H9 (cell line): ENCODE measurements around the gene AMBRA1. TPM values are rescaled to one million over a fixed set of nuclear protein-coding genes. Genes with fewer than 3 reads are reported as not detected.

Source experiments
- DNase-seq: peaks from one replicate; pipeline ENCODE4 v3.0.0-alpha.2; 2017
- H2AFZ ChIP-seq: one replicate; pipeline ENCODE4 v1.6.1; 2013; ENCODE audit warnings: mild to moderate bottlenecking, low read length, control low read depth, moderate library complexity
- H2AK5ac ChIP-seq: 2 replicates; pipeline ENCODE4 v1.6.1; 2013; ENCODE audit warnings: low read length, control low read depth, mixed read lengths; ENCODE audit not compliant: insufficient read length
- H2BK120ac ChIP-seq: one replicate; pipeline ENCODE4 v1.6.1; 2013; ENCODE audit warnings: low read depth, mild to moderate bottlenecking, low read length, control low read depth, inconsistent platforms; ENCODE audit not compliant: poor library complexity, severe bottlenecking
- H2BK12ac ChIP-seq: 2 replicates; pipeline ENCODE4 v1.6.1; 2013; ENCODE audit warnings: low read length, control low read depth, mixed read lengths, low read depth; ENCODE audit not compliant: insufficient read length
- H2BK15ac ChIP-seq: 2 replicates; pipeline ENCODE4 v1.6.1; 2013; ENCODE audit warnings: low read depth, low read length, control low read depth
- H2BK20ac ChIP-seq: one replicate; pipeline ENCODE4 v1.6.1; 2013; ENCODE audit warnings: low read depth, mild to moderate bottlenecking, low read length, control low read depth, inconsistent platforms; ENCODE audit not compliant: poor library complexity, severe bottlenecking
- H2BK5ac ChIP-seq: 2 replicates; pipeline ENCODE4 v1.6.1; 2013; ENCODE audit warnings: low read length, control low read depth, mixed read lengths; ENCODE audit not compliant: insufficient read length
- H3K14ac ChIP-seq: 2 replicates; pipeline ENCODE4 v1.6.1; 2013; ENCODE audit warnings: low read length, control low read depth; ENCODE audit not compliant: insufficient read depth
- H3K18ac ChIP-seq: 2 replicates; pipeline ENCODE4 v1.6.1; 2013; ENCODE audit warnings: low read depth, mild to moderate bottlenecking, mixed read lengths, low read length, control low read depth; ENCODE audit not compliant: insufficient read length
- H3K23ac ChIP-seq: 2 replicates; pipeline ENCODE4 v1.6.1; 2013; ENCODE audit warnings: low read length, control low read depth, mixed read lengths, low read depth; ENCODE audit not compliant: insufficient read length
- H3K23me2 ChIP-seq: 2 replicates; pipeline ENCODE4 v1.6.1; 2013; ENCODE audit warnings: low read depth, mild to moderate bottlenecking, mixed read lengths, low read length, control low read depth; ENCODE audit not compliant: insufficient read length, poor library complexity, severe bottlenecking
- H3K27ac ChIP-seq: 2 replicates; pipeline ENCODE4 v1.5.1; 2013; ENCODE audit warnings: low read length, control low read depth, mixed read lengths, low read depth; ENCODE audit not compliant: insufficient read length
- H3K27me3 ChIP-seq: 2 replicates; pipeline ENCODE4 v1.6.1; 2013; ENCODE audit warnings: low read length, control low read depth, inconsistent platforms; ENCODE audit not compliant: insufficient read depth
- H3K4ac ChIP-seq: 2 replicates; pipeline ENCODE4 v1.6.1; 2013; ENCODE audit warnings: low read depth, mild to moderate bottlenecking, control low read depth, inconsistent platforms, low read length, moderate library complexity
- H3K4me1 ChIP-seq: 2 replicates; pipeline ENCODE4 v1.6.1; 2013; ENCODE audit warnings: low read length, control low read depth, inconsistent platforms; ENCODE audit not compliant: insufficient read depth
- H3K4me2 ChIP-seq: 2 replicates; pipeline ENCODE4 v1.6.1; 2013; ENCODE audit warnings: low read length, control low read depth, mixed read lengths; ENCODE audit not compliant: insufficient read length, insufficient read depth
- H3K56ac ChIP-seq: 2 replicates; pipeline ENCODE4 v1.6.1; 2013; ENCODE audit warnings: low read depth, mild to moderate bottlenecking, mixed read lengths, low read length, control low read depth; ENCODE audit not compliant: insufficient read length
- H3K79me1 ChIP-seq: 2 replicates; pipeline ENCODE4 v1.6.1; 2013; ENCODE audit warnings: low read depth, mild to moderate bottlenecking, moderate library complexity, low read length, control low read depth, inconsistent platforms; ENCODE audit not compliant: insufficient read depth, poor library complexity, severe bottlenecking
- H3K79me2 ChIP-seq: 2 replicates; pipeline ENCODE4 v1.6.1; 2013; ENCODE audit warnings: low read length, control low read depth, inconsistent platforms; ENCODE audit not compliant: insufficient read depth
- H3K9ac ChIP-seq: 2 replicates; pipeline ENCODE4 v1.6.1; 2013; ENCODE audit warnings: low read length, control low read depth, mixed read lengths; ENCODE audit not compliant: insufficient read length; ENCODE audit errors: extremely low read depth
- H3K9me3 ChIP-seq: one replicate; pipeline ENCODE4 v1.6.1; 2013; ENCODE audit warnings: low read depth, low read length, inconsistent platforms; ENCODE audit not compliant: control insufficient read depth
- H3T11ph ChIP-seq: one replicate; pipeline ENCODE4 v1.6.1; 2013; ENCODE audit warnings: mild to moderate bottlenecking, low read length, control low read depth, inconsistent platforms
- H4K20me1 ChIP-seq: one replicate; pipeline ENCODE4 v1.6.1; 2013; ENCODE audit not compliant: control insufficient read depth, insufficient read length, insufficient read depth
- H4K5ac ChIP-seq: 2 replicates; pipeline ENCODE4 v1.6.1; 2013; ENCODE audit warnings: low read depth, mild to moderate bottlenecking, mixed read lengths, low read length, control low read depth; ENCODE audit not compliant: insufficient read length
- H4K8ac ChIP-seq: replicated peaks from 2 replicates; pipeline ENCODE4 v1.6.1; 2013; ENCODE audit warnings: low read length, control low read depth, mixed read lengths, low read depth; ENCODE audit not compliant: insufficient read length
- H4K91ac ChIP-seq: 2 replicates; pipeline ENCODE4 v1.6.1; 2013; ENCODE audit warnings: low read depth, mild to moderate bottlenecking, moderate library complexity, mixed read lengths, low read length, control low read depth; ENCODE audit not compliant: insufficient read length
- H3K27ac Mint-ChIP-seq, 3 experiments: 2 replicates in 2 of 3; 3 replicates in 1 of 3; pipeline ENCODE4 v1.8.0; 2020 to 2021; ENCODE audit warnings: mixed read lengths in 3 of 3, mild to moderate bottlenecking in 1 of 3, moderate library complexity in 1 of 3
- H3K27me3 Mint-ChIP-seq: 2 replicates; pipeline ENCODE4 v1.8.0; 2021; ENCODE audit warnings: low read depth, mild to moderate bottlenecking, moderate library complexity, mixed read lengths
- H3K36me3 Mint-ChIP-seq, 3 experiments: 2 replicates in 2 of 3; 3 replicates in 1 of 3; pipeline ENCODE4 v1.8.0; 2020 to 2021; ENCODE audit warnings: low read depth in 3 of 3, mixed read lengths in 3 of 3; ENCODE audit not compliant: insufficient read depth in 1 of 3
- H3K4me1 Mint-ChIP-seq, 2 experiments: 2 replicates each; pipeline ENCODE4 v1.8.0; 2020; ENCODE audit warnings: mixed read lengths in 2 of 2
- H3K4me3 Mint-ChIP-seq, 2 experiments: 2 replicates in 1 of 2; 3 replicates in 1 of 2; pipeline ENCODE4 v1.8.0; 2020 to 2021; ENCODE audit warnings: mild to moderate bottlenecking in 2 of 2, mixed read lengths in 2 of 2, moderate library complexity in 1 of 2
- H3K9me3 Mint-ChIP-seq, 2 experiments: 2 replicates in 1 of 2; 3 replicates in 1 of 2; pipeline ENCODE4 v1.8.0; 2020; ENCODE audit warnings: mild to moderate bottlenecking in 2 of 2, mixed read lengths in 2 of 2, moderate library complexity in 1 of 2
- CTCF ChIP-seq: fragments of 200-600 bp; sonication (generic); conservative IDR thresholded peaks from 3 replicates; pipeline ENCODE4 v1.8.0; 2021; ENCODE audit warnings: antibody characterized with exemption, mild to moderate bottlenecking
- WGBS: extraction: QIAGEN DNeasy Blood & Tissue Kit; methylation state at CpG from one replicate; pipeline ENCODE4 v1.1.7; 2013; ENCODE audit warnings: missing lambda C conversion rate, low lambda C conversion rate, mixed read lengths; ENCODE audit not compliant: insufficient read length; ENCODE audit errors: extremely low coverage; 5-methylcytosine and 5-hydroxymethylcytosine counted together
- total RNA-seq: library from RNA; stranded (reverse); gene quantifications from 2 replicates; pipeline ENCODE4 v1.2.1, GENCODE V29; 2021

AMBRA1 gene
- total RNA-seq, 1 experiment from 2014 or later, result 37.5 TPM

GRCh38 chr11:46438211-46438610, 155.6 kb downstream of the AMBRA1 start:
- no peak overlapping the region for H4K91ac ChIP-seq
- no peak overlapping the region for H3T11ph ChIP-seq
- no peaks in the 10 kb centered on the region for H3K79me2 ChIP-seq
- no peaks in the 10 kb centered on the region for H3K27me3 Mint-ChIP-seq
- H3K23me2 ChIP-seq, result no peaks in the 10 kb centered on the region
- H3K18ac ChIP-seq, result no peak overlapping the region
- H3K14ac ChIP-seq, result no peak overlapping the region
- H3K36me3 Mint-ChIP-seq, result peaks cover 16 to 34% (median 33%) of the 10 kb centered on the region in 3 experiments; a peak in 6 of 7 replicates
- H3K4me1 Mint-ChIP-seq, result peaks cover 42 to 45% of the 10 kb centered on the region in 2 experiments
- no peaks in the 10 kb centered on the region for H4K20me1 ChIP-seq
- peaks cover 19% of the 10 kb centered on the region for H3K4me1 ChIP-seq
- no peak overlapping the region for H2BK5ac ChIP-seq
- H4K5ac ChIP-seq, result no peak overlapping the region
- no peak overlapping the region for H3K4ac ChIP-seq
- H3K27me3 ChIP-seq, result no peaks in the 10 kb centered on the region
- H3K56ac ChIP-seq, result no peak overlapping the region
- no CpG with 5 or more reads among the region's 4 CpGs for WGBS
- no peak overlapping the region for H4K8ac ChIP-seq
- peak overlapping the region in 2 of 3 experiments; percentile 15 to 23; a peak in 1 of 7 replicates for H3K27ac Mint-ChIP-seq
- H3K4me3 Mint-ChIP-seq, result no peak overlapping the region
- no peak for DNase-seq
- H2AK5ac ChIP-seq, result no peak overlapping the region
- H2BK12ac ChIP-seq, result no peak overlapping the region
- no peak overlapping the region for H2BK20ac ChIP-seq
- TF ChIP-seq CTCF, result no peak
- no peaks in the 10 kb centered on the region for H3K9me3 ChIP-seq
- H3K9ac ChIP-seq, result no peak overlapping the region
- no peak overlapping the region for H3K23ac ChIP-seq
- no peaks in the 10 kb centered on the region for H3K79me1 ChIP-seq
- H3K4me2 ChIP-seq, result no peak overlapping the region
- no peak overlapping the region for H2BK120ac ChIP-seq
- H3K27ac ChIP-seq, result no peak overlapping the region
- H2BK15ac ChIP-seq, result no peak overlapping the region
- no peaks in the 10 kb centered on the region for H3K9me3 Mint-ChIP-seq
- H2AFZ ChIP-seq, result no peak overlapping the region
